Urothelium cell line (cell line): ENCODE measurements around the gene FBH1.
"Not testable (repeated sequence)": the region's sequence is repeated elsewhere in the genome, so short reads cannot be mapped to it uniquely, and the experiment has no call there.

Experiments
- DNase-seq: peaks from one replicate; pipeline ENCODE4 v3.0.0; 2011; ENCODE audit warnings: low spot score, mixed read lengths
- FAIRE-seq: peaks from 2 replicates; lab custom pipeline; 2011; peaks lifted over from hg19 to GRCh38; lab: Jason Lieb, UNC

Gene FBH1

DNA sequence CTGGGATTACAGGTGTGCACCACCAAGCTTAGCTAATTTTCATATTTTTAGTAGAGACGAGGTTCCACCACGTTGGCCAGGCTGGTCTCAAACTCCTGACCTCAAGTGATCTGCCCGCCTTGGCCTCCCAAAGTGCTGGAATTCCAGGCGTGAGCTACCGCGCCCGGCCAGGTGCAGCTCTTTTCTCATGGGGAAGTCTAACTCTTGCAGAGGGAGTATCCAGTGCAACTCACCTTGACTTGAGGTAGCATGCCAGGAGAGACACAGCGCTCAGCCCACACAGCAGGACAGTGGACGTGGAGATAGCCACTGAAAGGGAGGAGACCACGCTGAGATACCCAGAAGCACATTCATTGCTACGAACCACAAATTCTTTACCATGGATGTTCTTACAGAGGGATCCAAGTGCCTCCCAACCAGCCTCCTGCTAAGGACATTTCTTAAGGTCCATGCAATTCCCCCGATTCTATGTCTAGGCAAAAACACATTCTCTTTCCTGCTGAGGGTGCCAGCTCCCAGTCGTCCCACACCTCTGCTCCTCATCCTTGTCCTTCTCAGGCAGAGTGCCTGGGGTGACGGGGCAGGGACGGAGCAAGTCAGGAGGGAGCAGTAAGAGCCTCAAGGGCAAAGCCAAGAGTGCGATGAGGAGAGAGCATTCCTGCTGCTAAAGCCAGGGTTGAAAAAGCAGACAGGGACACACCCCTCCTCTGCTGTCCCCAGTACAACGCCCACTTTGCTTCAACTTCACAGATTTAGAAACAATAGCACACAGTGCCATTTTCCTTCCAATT is 66.3 kb downstream of the FBH1 start:
- DNase-seq, result no peak
- no peak for FAIRE-seq

GRCh38 chr10:5958077-5958476 is 68.0 kb downstream of the FBH1 start:
- DNase-seq, result no peak
- FAIRE-seq, result no peak

- DNase-seq (no peak), FAIRE-seq (no peak)
These were observed 68.6 kb downstream of the FBH1 start for GRCh38 chr10:5958675-5959074.

GRCh38 chr10:5959142-5959541 is 69.1 kb downstream of the FBH1 start:
- DNase-seq (no peak), FAIRE-seq (no peak)

DNA sequence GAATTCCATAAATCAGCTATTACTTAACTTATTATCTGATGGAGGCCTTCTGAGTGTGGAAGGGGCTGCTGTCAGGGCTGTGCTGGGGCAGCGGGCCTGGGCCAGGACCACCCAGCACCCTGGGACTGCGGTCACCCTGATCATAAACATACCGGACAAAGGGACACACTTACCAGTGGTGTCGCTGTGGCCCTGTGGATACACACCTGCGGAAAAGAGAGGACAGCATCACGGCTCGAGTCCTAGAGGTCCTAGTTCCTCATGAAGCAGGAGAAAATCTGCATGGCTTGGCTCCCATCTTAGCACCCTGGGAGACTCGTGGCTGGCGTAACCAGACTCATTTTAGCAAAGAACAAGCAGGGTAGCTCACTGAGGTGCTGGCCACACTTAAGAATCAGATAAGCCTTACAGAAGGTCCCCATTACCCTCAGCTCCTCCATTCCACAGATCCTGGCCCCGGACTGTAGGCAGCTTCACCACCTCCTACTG is 69.6 kb downstream of the FBH1 start:
- FAIRE-seq (no peak), DNase-seq (no peak)

DNA sequence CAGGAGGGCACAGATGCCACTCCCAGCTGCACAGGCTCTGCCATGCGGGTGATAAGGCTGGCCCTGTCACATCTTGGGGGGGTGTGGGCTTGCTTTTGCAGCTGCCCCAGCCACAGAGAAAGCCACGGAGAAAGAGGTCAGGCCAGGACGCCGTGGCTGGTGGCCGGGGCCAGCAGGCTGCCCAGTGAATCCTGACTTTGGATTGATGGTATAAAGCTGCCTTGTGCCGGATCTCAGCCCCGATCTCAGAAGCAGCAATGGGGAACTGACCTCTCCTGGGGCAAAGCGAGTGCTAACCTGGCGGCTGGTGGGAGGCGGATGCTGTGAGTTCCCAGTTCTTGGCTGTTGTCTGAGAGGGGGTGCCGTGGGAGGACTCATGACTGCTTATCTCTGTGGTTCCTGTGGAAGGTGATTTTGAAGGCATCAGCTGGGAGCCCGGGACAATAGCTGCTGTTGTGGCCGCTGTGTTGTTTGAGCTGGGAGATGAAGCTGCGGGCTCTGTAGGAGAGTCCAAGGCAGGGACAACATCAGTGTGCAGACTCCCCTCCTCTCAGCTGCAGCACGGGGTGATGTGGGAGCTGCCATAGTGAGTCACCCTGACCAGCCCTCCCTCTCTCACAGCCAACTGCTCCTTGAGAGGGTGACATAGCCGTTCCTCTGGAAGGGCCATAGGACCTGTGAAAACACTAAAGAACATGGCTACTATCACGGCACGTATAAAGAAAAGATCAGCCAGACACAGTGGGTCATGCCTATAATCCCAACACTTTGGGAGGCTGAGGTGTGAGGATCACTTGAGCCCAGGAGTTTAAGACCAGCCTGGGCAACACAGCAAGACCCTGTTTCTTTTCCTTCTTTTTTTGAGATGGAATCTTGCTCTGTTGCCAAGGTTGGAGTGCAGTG is 70.3 kb downstream of the FBH1 start:
- DNase-seq (no peak), FAIRE-seq (no peak)

DNA sequence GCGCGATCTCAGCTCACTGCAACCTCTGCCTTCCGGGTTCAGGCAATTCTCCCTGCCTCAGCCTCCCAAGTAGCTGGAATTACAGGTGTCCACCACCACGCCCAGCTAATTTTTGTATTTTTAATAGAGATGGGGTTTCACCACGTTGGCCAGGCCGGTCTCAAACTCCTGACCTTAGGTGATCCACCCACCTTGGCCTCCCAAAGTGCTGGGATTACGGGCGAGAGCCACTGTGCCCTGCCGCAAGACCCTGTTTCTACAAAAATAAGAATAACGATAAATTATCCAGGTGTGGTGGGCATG is 70.9 kb downstream of the FBH1 start:
- FAIRE-seq, DNase-seq: not testable (repeated sequence)

GRCh38 chr10:5961405-5962100 is 71.5 kb downstream of the FBH1 start:
- no peak for FAIRE-seq
- DNase-seq, result no peak

- DNase-seq, FAIRE-seq: not testable (repeated sequence)
These were observed 72.4 kb downstream of the FBH1 start for GRCh38 chr10:5962358-5962940.

- FAIRE-seq, result no peak
- no peak for DNase-seq
These were observed 73.0 kb downstream of the FBH1 start for GRCh38 chr10:5963071-5963470.

GRCh38 chr10:5963591-5963990 is 73.5 kb downstream of the FBH1 start:
- FAIRE-seq, result no peak
- no peak for DNase-seq

DNA sequence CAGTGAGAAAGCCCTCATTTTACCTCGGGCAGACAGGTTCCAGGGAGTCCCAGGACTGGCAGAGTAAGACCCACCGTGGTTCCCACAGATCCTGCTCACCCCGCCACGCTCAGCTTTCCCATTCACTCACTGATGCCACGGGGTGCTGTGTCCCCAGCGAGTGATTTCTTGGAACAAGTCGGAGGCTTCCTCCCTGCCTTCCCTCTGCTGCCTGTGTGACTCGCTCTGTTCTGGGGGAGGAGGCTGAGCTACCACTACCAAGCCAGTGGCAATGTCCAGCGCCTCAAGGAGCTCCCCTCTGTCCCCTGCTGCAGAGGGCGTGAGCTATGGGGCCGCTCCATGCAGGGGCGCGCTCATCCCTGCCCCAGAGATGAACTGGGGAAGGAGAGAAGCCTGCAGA is 74.7 kb downstream of the FBH1 start:
- FAIRE-seq, result no peak
- DNase-seq, result no peak

- DNase-seq, result no peak
- no peak for FAIRE-seq
These were observed 75.2 kb downstream of the FBH1 start for GRCh38 chr10:5965266-5965665.

DNA sequence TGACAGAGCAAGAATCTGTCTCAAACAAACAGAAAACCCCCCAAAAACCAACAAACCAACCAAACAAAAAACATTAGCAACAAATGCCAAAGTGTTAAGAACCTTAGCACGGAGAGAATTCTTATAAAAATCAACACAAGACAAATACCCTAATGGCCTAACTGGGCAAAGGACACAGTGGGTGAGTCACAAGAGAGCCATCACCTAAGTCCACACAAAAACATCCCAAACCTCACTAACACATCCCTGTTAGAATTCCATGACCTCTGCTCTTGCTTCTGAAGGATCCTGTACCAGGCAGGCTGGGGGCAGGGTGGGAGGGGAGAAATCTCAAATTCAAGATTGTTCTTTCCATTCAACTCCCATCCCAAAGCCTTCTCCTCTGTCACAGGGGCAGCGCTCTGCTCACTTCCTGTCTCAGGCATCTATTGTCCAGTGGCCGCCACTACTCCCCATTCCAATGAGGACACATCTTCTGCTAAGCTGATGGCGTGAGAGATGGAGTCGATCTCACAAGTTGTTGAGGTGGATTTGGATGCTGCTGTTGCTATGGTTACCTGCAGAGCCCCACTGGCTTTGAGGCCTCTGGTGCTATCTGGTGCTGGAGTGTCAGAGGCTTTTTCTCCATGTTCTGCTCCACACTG is 78.1 kb downstream of the FBH1 start:
- no peak for FAIRE-seq
- no peak for DNase-seq

GRCh38 chr10:5968681-5969453 is 78.8 kb downstream of the FBH1 start:
- no peak for FAIRE-seq
- DNase-seq, result no peak

- no peak for DNase-seq
- FAIRE-seq, result no peak
These were observed 80.0 kb downstream of the FBH1 start for GRCh38 chr10:5970066-5970465.

DNA sequence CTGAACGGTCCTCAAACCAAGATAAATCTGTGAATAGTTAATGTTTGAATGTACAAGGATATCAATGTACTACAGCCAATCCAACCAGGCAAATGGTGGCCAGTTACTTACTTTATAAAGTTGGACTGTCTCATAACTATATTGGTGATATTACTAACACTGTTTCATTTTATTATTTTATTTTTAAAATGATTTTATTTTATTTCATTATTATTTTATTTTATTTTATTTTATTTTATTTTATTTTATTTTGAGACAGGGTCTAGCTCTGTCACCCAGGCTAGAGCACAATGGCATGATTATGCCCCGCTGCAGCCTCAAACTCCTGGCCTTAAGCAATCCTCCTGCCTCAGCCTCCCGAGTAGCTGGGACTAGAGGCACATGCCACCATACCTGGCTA is 80.5 kb downstream of the FBH1 start:
- FAIRE-seq, result no peak

GRCh38 chr10:5971315-5971832 is 81.3 kb downstream of the FBH1 start:
- DNase-seq (no peak), FAIRE-seq (no peak)

More for the DNA sequence above, 80.5 kb downstream of the FBH1 start:
- DNase-seq, result no peak

DNA sequence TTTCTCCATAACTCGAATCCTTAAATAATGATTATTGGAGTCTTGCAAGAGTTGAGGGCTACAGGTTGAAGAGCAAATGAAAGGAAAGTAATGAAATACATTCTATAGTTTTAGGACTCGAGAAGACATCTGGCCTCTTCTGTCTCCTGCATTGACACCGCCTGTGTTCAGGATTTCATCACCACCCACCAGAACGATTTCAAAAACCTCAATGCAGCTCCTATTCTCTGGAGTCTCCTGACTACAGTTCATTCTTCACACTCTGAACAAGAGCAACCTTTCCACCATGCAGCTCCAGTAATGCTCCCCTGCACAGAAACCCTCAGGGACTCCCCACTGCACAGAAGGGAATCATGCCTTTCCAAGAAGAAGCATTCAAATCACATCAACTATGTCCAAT is 81.8 kb downstream of the FBH1 start:
- DNase-seq, result no peak
- no peak for FAIRE-seq

DNA sequence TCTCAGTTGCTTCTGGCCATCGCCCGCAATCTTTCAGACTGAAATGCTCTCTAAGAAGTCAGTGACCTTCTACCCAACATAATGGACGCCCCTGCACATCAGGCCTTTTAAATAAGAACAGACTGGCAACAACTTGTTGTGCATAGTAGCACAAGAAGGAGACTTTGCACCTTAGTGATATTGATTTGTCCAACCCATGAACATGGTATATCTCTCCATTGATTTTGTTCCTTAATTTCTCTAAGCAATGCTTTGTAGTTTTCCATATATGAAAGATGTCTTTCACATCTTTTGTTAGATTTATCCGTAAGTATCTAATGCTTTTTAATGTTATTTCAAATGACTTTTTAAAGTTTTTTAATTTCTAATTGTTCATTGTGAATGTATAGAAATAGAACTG is 83.0 kb downstream of the FBH1 start:
- FAIRE-seq, result no peak
- no peak for DNase-seq
